Measurements from ENCODE around the gene SLC38A2.

Gene SLC38A2

GRCh38 chr12:46389031-46389616, 16.6 kb upstream of the SLC38A2 start:
- POLR2A ChIA-PET (ENCODE audit: low non-redundant PET), result no interaction called here
- H3K27ac ChIP-seq, result no peak overlapping the region
- CTCF ChIA-PET, result no interaction called here
- DNase-seq (ENCODE audit: low spot score), result no peak
- TF ChIP-seq, protein P1, sequence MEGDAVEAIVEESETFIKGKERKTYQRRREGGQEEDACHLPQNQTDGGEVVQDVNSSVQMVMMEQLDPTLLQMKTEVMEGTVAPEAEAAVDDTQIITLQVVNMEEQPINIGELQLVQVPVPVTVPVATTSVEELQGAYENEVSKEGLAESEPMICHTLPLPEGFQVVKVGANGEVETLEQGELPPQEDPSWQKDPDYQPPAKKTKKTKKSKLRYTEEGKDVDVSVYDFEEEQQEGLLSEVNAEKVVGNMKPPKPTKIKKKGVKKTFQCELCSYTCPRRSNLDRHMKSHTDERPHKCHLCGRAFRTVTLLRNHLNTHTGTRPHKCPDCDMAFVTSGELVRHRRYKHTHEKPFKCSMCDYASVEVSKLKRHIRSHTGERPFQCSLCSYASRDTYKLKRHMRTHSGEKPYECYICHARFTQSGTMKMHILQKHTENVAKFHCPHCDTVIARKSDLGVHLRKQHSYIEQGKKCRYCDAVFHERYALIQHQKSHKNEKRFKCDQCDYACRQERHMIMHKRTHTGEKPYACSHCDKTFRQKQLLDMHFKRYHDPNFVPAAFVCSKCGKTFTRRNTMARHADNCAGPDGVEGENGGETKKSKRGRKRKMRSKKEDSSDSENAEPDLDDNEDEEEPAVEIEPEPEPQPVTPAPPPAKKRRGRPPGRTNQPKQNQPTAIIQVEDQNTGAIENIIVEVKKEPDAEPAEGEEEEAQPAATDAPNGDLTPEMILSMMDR (conservative IDR thresholded peaks at IDR 0.05; ENCODE audit: low read depth), result no peak

DNA sequence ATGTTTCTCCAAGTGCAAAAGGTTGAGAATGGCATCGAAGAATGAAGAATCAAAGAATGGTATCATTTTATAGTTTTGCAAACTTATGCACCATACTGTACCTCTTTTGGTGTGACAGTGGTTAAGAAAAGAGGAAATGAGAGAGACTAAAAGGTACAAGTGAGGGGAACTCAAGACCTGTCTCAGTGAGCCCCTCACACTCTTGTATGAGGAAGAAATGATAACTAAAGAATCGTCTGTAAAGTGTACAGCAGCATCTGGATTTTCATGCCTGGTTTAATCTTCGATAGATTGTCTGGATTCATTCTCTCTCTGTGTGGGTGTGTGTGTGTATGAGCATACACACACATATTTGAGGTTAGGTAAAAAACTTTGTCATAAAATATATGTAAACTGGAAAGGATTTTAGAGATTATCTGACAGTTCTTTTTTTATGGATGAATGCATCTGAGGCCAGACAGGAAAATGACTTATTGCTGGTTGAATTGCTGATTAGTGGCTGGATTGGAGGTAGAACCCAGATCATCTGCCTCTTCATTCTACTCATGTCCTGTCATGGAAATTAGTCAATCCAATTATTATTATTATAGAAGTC, 16.0 kb upstream of the SLC38A2 start:
- ChIA-PET CTCF (no interaction called here), POLR2A (ENCODE audit: low non-redundant PET) (no interaction called here)
- H3K27ac ChIP-seq, result no peak overlapping the region
- TF ChIP-seq, protein P1 (conservative IDR thresholded peaks at IDR 0.05; ENCODE audit: low read depth), result no peak
- DNase-seq (ENCODE audit: low spot score), result no peak

DNA sequence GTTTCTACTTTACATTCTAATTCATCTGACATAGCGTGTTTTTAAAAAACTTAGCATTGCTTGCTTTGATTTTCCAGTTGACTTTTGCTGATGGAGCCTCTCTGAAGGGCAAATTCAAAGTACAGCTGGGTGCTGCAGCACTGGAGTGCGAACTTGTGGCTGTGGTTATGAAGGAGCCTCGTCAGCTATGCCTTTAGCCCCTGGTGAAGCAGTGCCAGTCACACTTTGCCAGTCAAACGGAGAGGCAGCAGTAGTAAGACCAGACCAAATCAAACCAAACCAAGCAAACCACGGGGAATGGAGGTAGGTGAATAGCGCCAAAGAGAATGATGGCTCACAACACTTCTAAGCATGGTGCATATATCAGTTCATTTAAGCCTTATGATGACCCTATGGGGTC, 15.1 kb upstream of the SLC38A2 start:
- CTCF ChIA-PET, result interaction anchor here (0.7 kb wide), 1 partner anchor 597 kb away, joined by 3 read pairs; no protein-coding TSS in a partner anchor
- TF ChIP-seq, protein P1 (conservative IDR thresholded peaks at IDR 0.05; ENCODE audit: low read depth), result no peak

GRCh38 chr12:46386877-46387629, 14.5 kb upstream of the SLC38A2 start:
- CTCF ChIA-PET, result interaction anchor here (0.5 to 0.7 kb wide), 4 partner anchors 14 to 598 kb away, joined by 3 to 5 read pairs (median 3); no protein-coding TSS in a partner anchor
- no peak for DNase-seq (ENCODE audit: low spot score)
- H3K27ac ChIP-seq, result peak overlapping the region; percentile 88
- TF ChIP-seq, protein P1 (conservative IDR thresholded peaks at IDR 0.05; ENCODE audit: low read depth), result no peak
- POLR2A ChIA-PET (ENCODE audit: low non-redundant PET), result no interaction called here

More for the DNA sequence above, 15.1 kb upstream of the SLC38A2 start:
- POLR2A ChIA-PET (ENCODE audit: low non-redundant PET), result no interaction called here
- DNase-seq (ENCODE audit: low spot score), result no peak
- H3K27ac ChIP-seq, result peak overlapping the region; percentile 88

- POLR2A ChIA-PET (ENCODE audit: low non-redundant PET), result no interaction called here
- TF ChIP-seq, protein P1 (conservative IDR thresholded peaks at IDR 0.05; ENCODE audit: low read depth), result no peak
- CTCF ChIA-PET, result interaction anchor here (0.5 to 0.7 kb wide), 3 partner anchors 15 to 262 kb away, joined by 3 to 5 read pairs (median 3); no protein-coding TSS in a partner anchor
- peak; percentile 38 for DNase-seq (ENCODE audit: low spot score)
- no peak overlapping the region for H3K27ac ChIP-seq
Measured at GRCh38 chr12:46386360-46386867, 13.8 kb upstream of the SLC38A2 start.

- H3K27ac ChIP-seq, result peak overlapping the region; percentile 90
- CTCF ChIA-PET, result interaction anchor here (0.6 kb wide), 1 partner anchor 207 kb away, joined by 7 read pairs; no protein-coding TSS in a partner anchor
- TF ChIP-seq, protein P1 (conservative IDR thresholded peaks at IDR 0.05; ENCODE audit: low read depth), result no peak
- no peak for DNase-seq (ENCODE audit: low spot score)
- POLR2A ChIA-PET (ENCODE audit: low non-redundant PET), result no interaction called here
Measured at GRCh38 chr12:46385438-46385837, 12.9 kb upstream of the SLC38A2 start.
